Measurements from ENCODE around the gene KRT73. TPM values are rescaled to one million over a fixed set of nuclear protein-coding genes. Genes with fewer than 3 reads are reported as not detected.

Gene KRT73
- total and polyA plus RNA-seq, 2 donors (not counting 1 experiment from before 2014, with no cell fraction given): not detected

DNA sequence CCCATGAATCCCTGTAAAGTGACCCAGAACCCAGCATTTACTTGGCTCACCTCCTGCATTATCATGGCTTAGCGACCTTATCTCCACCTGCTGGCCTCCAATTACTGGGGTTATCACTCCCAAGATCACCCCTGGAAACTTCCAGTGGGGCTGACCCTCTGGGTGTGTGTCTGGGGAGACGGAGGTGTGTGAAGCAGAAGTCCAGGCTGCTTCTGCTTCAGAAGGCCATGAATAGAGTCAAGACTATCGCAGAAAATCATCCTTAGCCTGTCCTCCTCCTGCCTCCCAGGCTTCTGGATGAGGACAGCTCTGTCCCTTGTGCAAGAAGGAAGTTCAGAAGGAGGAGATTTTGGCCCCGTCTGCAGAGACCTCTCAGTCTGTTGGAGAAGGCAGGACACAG, 16.7 kb downstream of the KRT73 start:
- H3K79me2 ChIP-seq (ENCODE audit: control insufficient read depth, insufficient read depth, low read length): no peaks in the 10 kb centered on the region
- no peaks in the 10 kb centered on the region for H3K36me3 ChIP-seq (ENCODE audit: control insufficient read depth, insufficient read depth, low read length)
- DNase-seq (ENCODE audit: low read depth in 2 of 2): no peak
- H3K4me3 ChIP-seq (replicated peaks in 1 of 4; ENCODE audit: control extremely low read depth in 1 of 4, insufficient read depth in 1 of 4, low read depth in 3 of 4, low read length in 4 of 4): no peak overlapping the region
- H3K4me2 ChIP-seq (ENCODE audit: extremely low read depth, insufficient read depth, low read length): no peak overlapping the region
- H3K27ac ChIP-seq (ENCODE audit: insufficient read depth, low read length): no peak overlapping the region
- TF ChIP-seq EZH2 (IDR thresholded peaks at IDR 0.05; ENCODE audit: low read length, missing control alignments) (no peak), CTCF (conservative IDR thresholded peaks at IDR 0.05 in 1 of 2, IDR thresholded peaks at IDR 0.05 in 1 of 2; ENCODE audit: low read depth in 1 of 2, low read length in 2 of 2) (no peak)
- no peaks in the 10 kb centered on the region for H3K9me3 ChIP-seq (ENCODE audit: control insufficient read depth, insufficient read depth, low read depth, low read length)
- no peak overlapping the region for H3K9ac ChIP-seq (ENCODE audit: insufficient read depth, low read length)
- no peaks in the 10 kb centered on the region for H3K4me1 ChIP-seq (ENCODE audit: control insufficient read depth, extremely low read depth, insufficient read depth, low read length)
- no peak overlapping the region for H2AFZ ChIP-seq (ENCODE audit: low read length)
- peaks cover 15% of the 10 kb centered on the region for H3K27me3 ChIP-seq (ENCODE audit: control insufficient read depth, insufficient read depth, low read length)
- no peaks in the 10 kb centered on the region for H4K20me1 ChIP-seq (ENCODE audit: control insufficient read depth, extremely low read depth, insufficient read depth, low read length)

- no peak for TF ChIP-seq EZH2 (IDR thresholded peaks at IDR 0.05; ENCODE audit: low read length, missing control alignments)
- no peak for TF ChIP-seq CTCF (conservative IDR thresholded peaks at IDR 0.05 in 1 of 2, IDR thresholded peaks at IDR 0.05 in 1 of 2; ENCODE audit: low read depth in 1 of 2, low read length in 2 of 2)
- DNase-seq (ENCODE audit: low read depth in 2 of 2): no peak
- Histone ChIP-seq H4K20me1 (ENCODE audit: control insufficient read depth, extremely low read depth, insufficient read depth, low read length) (no peaks in the 10 kb centered on the region), H2AFZ (ENCODE audit: low read length) (no peak within 1 kb of the TSS), H3K27ac (ENCODE audit: insufficient read depth, low read length) (no peak within 1 kb of the TSS), H3K9me3 (ENCODE audit: control insufficient read depth, insufficient read depth, low read depth, low read length) (no peaks in the 10 kb centered on the region), H3K4me1 (ENCODE audit: control insufficient read depth, extremely low read depth, insufficient read depth, low read length) (no peaks in the 10 kb centered on the region), H3K36me3 (ENCODE audit: control insufficient read depth, insufficient read depth, low read length) (no peaks in the 10 kb centered on the region), H3K4me2 (ENCODE audit: extremely low read depth, insufficient read depth, low read length) (no peak within 1 kb of the TSS), H3K27me3 (ENCODE audit: control insufficient read depth, insufficient read depth, low read length) (peaks cover 15% of the 10 kb centered on the region), H3K4me3 (replicated peaks in 1 of 4; ENCODE audit: control extremely low read depth in 1 of 4, insufficient read depth in 1 of 4, low read depth in 3 of 4, low read length in 4 of 4) (no peak within 1 kb of the TSS), H3K9ac (ENCODE audit: insufficient read depth, low read length) (no peak within 1 kb of the TSS), H3K79me2 (ENCODE audit: control insufficient read depth, insufficient read depth, low read length) (no peaks in the 10 kb centered on the region)
Observed at GRCh38 chr12:52600941-52601481, 17.3 kb downstream of the KRT73 start, which contains the start of gene KRT72. Gene KRT72, minus strand, starts transcription at chr12:52601463. Its CDS starts 11 bp downstream, at chr12:52601452.

DNA sequence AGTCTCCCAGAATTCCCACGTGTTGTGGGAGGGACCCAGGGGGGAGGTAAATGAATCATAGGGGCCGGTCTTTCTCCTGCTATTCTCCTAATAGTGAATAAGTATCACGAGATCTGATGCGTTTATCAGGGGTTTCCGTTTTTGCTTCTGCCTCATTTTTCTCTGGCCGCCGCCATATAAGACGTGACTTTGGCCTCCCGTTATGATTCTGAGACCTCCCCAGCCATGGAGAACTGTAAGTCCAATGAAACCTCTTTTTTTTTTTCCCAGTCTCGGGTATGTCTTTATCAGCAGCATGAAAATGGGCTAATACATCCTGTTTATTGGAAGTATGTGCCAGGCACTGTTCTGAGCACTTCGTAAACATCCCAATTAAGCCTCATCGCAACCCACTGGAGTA, 17.9 kb downstream of the KRT73 start:
- Histone ChIP-seq H3K36me3 (ENCODE audit: control insufficient read depth, insufficient read depth, low read length) (no peaks in the 10 kb centered on the region), H3K4me1 (ENCODE audit: control insufficient read depth, extremely low read depth, insufficient read depth, low read length) (no peaks in the 10 kb centered on the region), H3K27me3 (ENCODE audit: control insufficient read depth, insufficient read depth, low read length) (peaks cover 15% of the 10 kb centered on the region), H3K9ac (ENCODE audit: insufficient read depth, low read length) (no peak overlapping the region), H3K4me2 (ENCODE audit: extremely low read depth, insufficient read depth, low read length) (no peak overlapping the region), H3K9me3 (ENCODE audit: control insufficient read depth, insufficient read depth, low read depth, low read length) (no peaks in the 10 kb centered on the region), H2AFZ (ENCODE audit: low read length) (no peak overlapping the region), H3K79me2 (ENCODE audit: control insufficient read depth, insufficient read depth, low read length) (no peaks in the 10 kb centered on the region), H4K20me1 (ENCODE audit: control insufficient read depth, extremely low read depth, insufficient read depth, low read length) (no peaks in the 10 kb centered on the region), H3K27ac (ENCODE audit: insufficient read depth, low read length) (no peak overlapping the region), H3K4me3 (replicated peaks in 1 of 4; ENCODE audit: control extremely low read depth in 1 of 4, insufficient read depth in 1 of 4, low read depth in 3 of 4, low read length in 4 of 4) (no peak overlapping the region)
- TF ChIP-seq EZH2 (IDR thresholded peaks at IDR 0.05; ENCODE audit: low read length, missing control alignments) (no peak), CTCF (conservative IDR thresholded peaks at IDR 0.05 in 1 of 2, IDR thresholded peaks at IDR 0.05 in 1 of 2; ENCODE audit: low read depth in 1 of 2, low read length in 2 of 2) (no peak)
- no peak for DNase-seq (ENCODE audit: low read depth in 2 of 2)

All from fibroblast of lung (primary cell).